Brain microvascular endothelial cell (primary cell): ENCODE data around the gene ANXA2.

Source experiments
- DNase-seq: peaks from one replicate; pipeline ENCODE4 v3.0.0-alpha.2; 2020
- H3K27ac ChIP-seq: fragments of 250-450 bp; sonication (Bioruptor Pico); 2 replicates; pipeline ENCODE4 v1.5.1; 2020; ENCODE audit warnings: mild to moderate bottlenecking, moderate library complexity
- H3K27me3 ChIP-seq: fragments of 250-450 bp; sonication (Bioruptor Pico); replicated peaks from 2 replicates; pipeline ENCODE4 v1.5.1; 2020; ENCODE audit warnings: mild to moderate bottlenecking
- H3K36me3 ChIP-seq: fragments of 250-450 bp; sonication (Bioruptor Pico); replicated peaks from 2 replicates; pipeline ENCODE4 v1.5.1; 2020; ENCODE audit warnings: mild to moderate bottlenecking
- H3K4me3 ChIP-seq: 2 replicates; pipeline ENCODE4 v1.5.1; 2011; ENCODE audit warnings: low read depth, mild to moderate bottlenecking, control low read depth, low read length, moderate library complexity
- CTCF ChIP-seq: IDR thresholded peaks from 2 replicates; pipeline ENCODE4 v1.5.1; 2011; ENCODE audit warnings: low read depth, mild to moderate bottlenecking, moderate library complexity, low read length, control low read depth, inconsistent platforms; ENCODE audit errors: missing control alignments
- in situ Hi-C: cut with HindIII; loops from 2 replicates; pipeline ENCODE4 v1.10.0; 2017; ENCODE audit warnings: low sequenced_read_pairs, low pct_ligation_motif_present

Gene ANXA2

DNA sequence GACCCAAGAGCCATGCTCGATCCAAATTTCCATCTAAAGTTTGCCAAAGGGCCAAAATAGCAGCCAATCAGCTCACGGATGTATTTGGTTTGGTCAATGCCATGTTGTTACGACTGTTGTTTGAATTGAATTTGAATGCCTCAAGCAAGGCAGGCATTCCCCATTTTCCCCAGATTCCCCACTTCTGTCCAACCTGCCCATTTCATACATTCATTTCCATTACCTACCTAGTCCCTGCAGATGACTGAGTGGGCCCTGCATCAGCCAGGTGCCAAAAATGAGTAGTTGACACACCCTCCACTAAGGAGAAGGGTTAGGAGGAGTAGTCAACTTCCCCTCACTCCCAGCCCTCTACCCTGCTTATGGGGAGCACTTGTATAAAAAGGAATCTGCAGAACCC is 51.7 kb downstream of the ANXA2 start:
- no peak overlapping the region for H3K4me3 ChIP-seq
- no peak overlapping the region for H3K27ac ChIP-seq
- no peaks in the 10 kb centered on the region for H3K27me3 ChIP-seq
- no peak for DNase-seq
- peaks cover 63% of the 10 kb centered on the region for H3K36me3 ChIP-seq
- TF ChIP-seq CTCF: no peak
- in situ Hi-C loops: no loop called here

DNA sequence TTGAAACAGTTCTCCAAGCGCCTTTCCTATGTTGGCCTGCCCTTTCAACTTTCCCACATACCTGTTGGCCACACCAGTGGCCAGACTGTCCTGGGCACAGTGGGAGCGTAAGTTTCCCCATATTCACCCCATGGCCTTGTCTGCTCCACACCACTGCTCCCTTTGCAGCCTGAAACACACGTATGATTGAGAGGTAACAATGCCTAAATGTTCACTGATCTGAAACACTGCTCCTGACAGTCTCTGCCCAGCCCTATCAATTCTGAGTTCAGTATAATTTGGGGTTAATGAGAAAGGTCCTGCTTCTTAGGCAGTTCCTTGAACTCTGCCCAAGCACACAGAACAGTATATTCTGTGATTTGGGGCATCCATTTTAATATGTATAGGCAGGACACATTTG is 52.2 kb downstream of the ANXA2 start:
- in situ Hi-C loops: no loop called here
- no peak overlapping the region for H3K27ac ChIP-seq
- H3K4me3 ChIP-seq: no peak overlapping the region
- DNase-seq: no peak
- H3K36me3 ChIP-seq: peaks cover 58% of the 10 kb centered on the region
- TF ChIP-seq CTCF: no peak
- H3K27me3 ChIP-seq: no peaks in the 10 kb centered on the region

- H3K27ac ChIP-seq: no peak overlapping the region
- H3K4me3 ChIP-seq: no peak overlapping the region
- peaks cover 53% of the 10 kb centered on the region for H3K36me3 ChIP-seq
- no peak for TF ChIP-seq CTCF
- DNase-seq: no peak
- H3K27me3 ChIP-seq: no peaks in the 10 kb centered on the region
- in situ Hi-C loops: no loop called here
Observed at GRCh38 chr15:60344987-60345386, 52.8 kb downstream of the ANXA2 start.

GRCh38 chr15:60344461-60344860 is 53.3 kb downstream of the ANXA2 start:
- TF ChIP-seq CTCF: no peak
- Histone ChIP-seq H3K4me3 (no peak overlapping the region), H3K27ac (no peak overlapping the region), H3K27me3 (no peaks in the 10 kb centered on the region), H3K36me3 (peaks cover 52% of the 10 kb centered on the region)
- in situ Hi-C loops: no loop called here
- DNase-seq: no peak

- DNase-seq: peak; percentile 28
- H3K36me3 ChIP-seq: peaks cover 41% of the 10 kb centered on the region
- H3K27ac ChIP-seq: no peak overlapping the region
- no peaks in the 10 kb centered on the region for H3K27me3 ChIP-seq
- in situ Hi-C loops: no loop called here
- no peak for TF ChIP-seq CTCF
- no peak overlapping the region for H3K4me3 ChIP-seq
Observed at GRCh38 chr15:60343221-60343970, 54.4 kb downstream of the ANXA2 start.
